K562 (cell line): ENCODE data around the gene RNU6-1. TPM values are rescaled to one million over a fixed set of nuclear protein-coding genes. Genes with fewer than 3 reads are reported as not detected.

Experiments used
- DNMT1 ChIP-seq: fragments of 450-650 bp; IDR thresholded peaks from 2 replicates; pipeline ENCODE4 v1.6.1; 2016; ENCODE audit warnings: antibody characterized with exemption, mild to moderate bottlenecking
- GABPB2 ChIP-seq: fragments of 250-450 bp; sonication (Bioruptor Pico); conservative IDR thresholded peaks from 2 replicates; pipeline ENCODE4 v1.5.1; 2021; ENCODE audit warnings: mild to moderate bottlenecking
- HCFC1 ChIP-seq: IDR thresholded peaks from 2 replicates; pipeline ENCODE4 v1.6.1; 2012; ENCODE audit warnings: low read depth, low read length, improper control_type of control experiment
- HDAC1 ChIP-seq, 2 experiments: fragments of 450-650 bp; IDR thresholded peaks; 2 replicates each; pipeline ENCODE4 v1.6.1; 2016 to 2017; ENCODE audit warnings: inconsistent platforms in 1 of 2, mild to moderate bottlenecking in 1 of 2, moderate library complexity in 1 of 2
- HDAC6 ChIP-seq: IDR thresholded peaks from 2 replicates; pipeline ENCODE4 v1.6.1; 2012; ENCODE audit warnings: low read depth, mild to moderate bottlenecking, control low read depth, inconsistent platforms, low read length, moderate library complexity
- ILK ChIP-seq: fragments of 450-650 bp; IDR thresholded peaks from 2 replicates; pipeline ENCODE4 v1.6.1; 2016; ENCODE audit warnings: missing genetic modification characterization, low read depth, mild to moderate bottlenecking, missing compliant biosample characterization, moderate library complexity, borderline replicate concordance
- PRMT5 ChIP-seq: sonication (generic); formaldehyde crosslinking; IDR thresholded peaks from 2 replicates; pipeline ENCODE4 v1.5.0; 2020; ENCODE audit warnings: missing genetic modification reagents
- RREB1 ChIP-seq: fragments of 250-450 bp; sonication (Bioruptor Pico); IDR thresholded peaks from 2 replicates; pipeline ENCODE4 v1.4.0; 2020
- TCF15 ChIP-seq: fragments of 250-450 bp; sonication (Bioruptor Pico); IDR thresholded peaks from 2 replicates; pipeline ENCODE4 v1.8.0; 2022; ENCODE audit warnings: moderate library complexity, mild to moderate bottlenecking, inconsistent platforms
- TSC22D4 ChIP-seq: fragments of 450-650 bp; IDR thresholded peaks from 2 replicates; pipeline ENCODE4 v1.6.1; 2016; ENCODE audit warnings: missing genetic modification characterization, missing biosample characterization, control low read depth
- ZFP91 ChIP-seq: sonication (generic); formaldehyde crosslinking; IDR thresholded peaks from 2 replicates; pipeline ENCODE4 v1.8.0; 2022; ENCODE audit warnings: mild to moderate bottlenecking, missing genetic modification reagents
- ZNF12 ChIP-seq: sonication (generic); formaldehyde crosslinking; IDR thresholded peaks from 2 replicates; pipeline ENCODE4 v1.4.0; 2020; ENCODE audit warnings: mild to moderate bottlenecking, missing genetic modification reagents
- ZNF133 ChIP-seq: fragments of 250-450 bp; sonication (Bioruptor Pico); IDR thresholded peaks from 2 replicates; pipeline ENCODE4 v1.4.0; 2020; ENCODE audit warnings: mild to moderate bottlenecking
- ZNF551 ChIP-seq: fragments of 250-450 bp; sonication (Bioruptor Pico); IDR thresholded peaks from 2 replicates; pipeline ENCODE4 v1.5.0; 2021; ENCODE audit warnings: mild to moderate bottlenecking, moderate library complexity
- ZNF785 ChIP-seq: fragments of 250-450 bp; sonication (Bioruptor Pico); IDR thresholded peaks from 2 replicates; pipeline ENCODE4 v1.4.0; 2020; ENCODE audit warnings: mild to moderate bottlenecking
- polyA plus RNA-seq, 8 experiments: library from polyadenylated mRNA; depleted of rRNA in 4 of 8; stranded (reverse) in 5 of 8; unstranded in 3 of 8; fragments of >200 nt; fragmentation: Nextera tagmentation in 2 of 8; fragmentation: Illumina TruSeq in 1 of 8; extraction: Ambion mirVana in 2 of 8; extraction: Trizol in 1 of 8; gene quantifications; 2 replicates each; pipeline versions ENCODE4 v1.2.1 to v1.2.3, GENCODE V29; 2011 to 2014; ENCODE audit warnings: inconsistent platforms in 1 of 8, missing spikeins in 1 of 8
- total RNA-seq, 7 experiments: library from RNA; depleted of rRNA in 6 of 7; stranded (reverse); fragments of >200 nt in 6 of 7; fragmentation: Illumina TruSeq in 2 of 7; extraction: Trizol in 2 of 7; gene quantifications; 2 replicates each; pipeline versions ENCODE4 v1.2.1 to v1.2.3, GENCODE V29; 2011 to 2021; ENCODE audit warnings: low replicate concordance in 1 of 7

RNU6-1 gene
- total and polyA plus RNA-seq, 9 of the 15 experiments (the other 6 are each of a cell fraction or from before 2014, with no cell fraction given): not detected

- TF ChIP-seq RREB1 (0 out of 2 replicates have a peak, but pooled peaks have one; percentile 18), HDAC1 (IDR thresholded peaks at IDR 0.05) (peak in 1 of 2 experiments; percentile 21; a peak in 1 of 4 replicates), GABPB2 (CRISPR knock-in tag) (no peak), ZNF133 (CRISPR knock-in tag) (no peak), TSC22D4 (tag) (no peak), ILK (tag) (no peak), DNMT1 (no peak), ZNF551 (CRISPR knock-in tag) (no peak), ZNF12 (CRISPR knock-in tag) (0 out of 2 replicates have a peak, but pooled peaks have one; percentile 24), PRMT5 (CRISPR knock-in tag) (no peak), TCF15 (CRISPR knock-in tag) (no peak), HCFC1 (no peak), ZFP91 (CRISPR knock-in tag) (0 out of 2 replicates have a peak, but pooled peaks have one; percentile 50), HDAC6 (no peak), ZNF785 (CRISPR knock-in tag) (no peak)
Observed at GRCh38 chr15:67863442-67863987, 23.7 kb upstream of the RNU6-1 start (continued).
